GM10266 (cell line): ENCODE results near the gene GSTA1.
"Not testable (repeated sequence)": the region's sequence is repeated elsewhere in the genome, so short reads cannot be mapped to it uniquely, and the experiment has no call there.

ENCODE experiments used
- DNase-seq: peaks from one replicate; pipeline ENCODE4 v3.0.0; 2012; ENCODE audit errors: extremely low spot score
- CTCF ChIP-seq: IDR thresholded peaks from 2 replicates; pipeline ENCODE4 v1.5.1; 2012; ENCODE audit warnings: mild to moderate bottlenecking, low read depth; ENCODE audit not compliant: control insufficient read depth, insufficient read depth; ENCODE audit errors: missing control alignments

Gene GSTA1

GRCh38 chr6:52808660-52809059, 5.0 kb upstream of the GSTA1 start:
- no peak for DNase-seq

GRCh38 chr6:52802806-52803205, 810 bp downstream of the GSTA1 start:
- TF ChIP-seq CTCF: no peak
- DNase-seq: no peak

More at GRCh38 chr6:52808660-52809059, 5.0 kb upstream of the GSTA1 start:
- TF ChIP-seq CTCF: no peak

- DNase-seq: no peak
- no peak for TF ChIP-seq CTCF
Observed at GRCh38 chr6:52801188-52801841, 2.3 kb downstream of the GSTA1 start.

- not testable (repeated sequence) for DNase-seq
Observed at GRCh38 chr6:52799272-52799671, 4.3 kb downstream of the GSTA1 start.

- not testable (repeated sequence) for DNase-seq
Observed at GRCh38 chr6:52794366-52794765, 9.2 kb downstream of the GSTA1 start.

- DNase-seq: no peak
- TF ChIP-seq CTCF: no peak
Observed at GRCh38 chr6:52790861-52791260, 12.8 kb downstream of the GSTA1 start.

GRCh38 chr6:52789658-52790057, 14.0 kb downstream of the GSTA1 start:
- not testable (repeated sequence) for DNase-seq

GRCh38 chr6:52788478-52788877, 15.1 kb downstream of the GSTA1 start:
- TF ChIP-seq CTCF: no peak
- DNase-seq: no peak

GRCh38 chr6:52787917-52788316, 15.7 kb downstream of the GSTA1 start:
- TF ChIP-seq CTCF: no peak

More at GRCh38 chr6:52787917-52788316, 15.7 kb downstream of the GSTA1 start:
- no peak for DNase-seq
